Measurements from ENCODE around the gene CCSER2. TPM values are rescaled to one million over a fixed set of nuclear protein-coding genes. Genes with fewer than 3 reads are reported as not detected.
A peak's percentile ranks its signal among the peaks of the same experiment; 100 is the strongest.

CCSER2 gene
- polyA plus RNA-seq, 3 donors, result 7.4 to 23.3 (median 14.3) TPM

DNA sequence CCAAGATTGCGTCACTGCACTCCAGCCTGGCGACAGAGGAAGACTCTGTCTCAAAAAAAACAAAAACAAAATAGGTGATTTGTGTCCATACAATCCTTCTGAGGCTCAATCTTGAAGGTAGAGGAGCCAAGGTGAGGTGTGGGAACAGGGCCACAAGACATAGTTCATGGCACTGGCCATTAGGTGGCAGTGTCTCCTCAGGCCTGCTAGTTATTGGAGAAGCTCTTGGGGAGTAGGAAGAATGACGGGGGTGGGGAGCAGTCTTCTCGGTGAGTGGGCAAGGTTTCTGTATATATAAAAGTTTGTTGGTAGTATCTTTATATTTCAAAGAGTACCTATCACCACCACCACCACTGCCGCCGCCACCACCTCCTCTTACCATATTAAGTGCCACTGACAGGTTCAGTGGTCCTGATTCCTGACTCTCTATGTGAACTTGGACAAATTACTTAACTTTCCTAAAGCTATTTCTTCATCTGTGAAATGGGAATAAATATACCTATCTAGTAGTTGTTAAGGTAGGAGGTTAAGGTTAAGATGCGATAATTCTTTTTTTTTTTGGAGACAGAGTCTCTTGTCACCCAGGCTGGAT lies 24.0 kb downstream of the CCSER2 start:
- Histone ChIP-seq H2AFZ (ENCODE audit: insufficient read depth, low read depth, low read length, poor library complexity, severe bottlenecking) (no peak overlapping the region), H3K9ac (ENCODE audit: insufficient read depth, low read length, poor library complexity, severe bottlenecking) (no peak overlapping the region), H3K79me2 (ENCODE audit: insufficient read depth, low read length) (no peaks in the 10 kb centered on the region), H3K4me3 (replicated peaks in 1 of 3; ENCODE audit: low read depth in 2 of 3, low read length in 3 of 3) (no peak overlapping the region), H3K4me2 (replicated peaks; ENCODE audit: extremely low read depth, low read length, poor library complexity, severe bottlenecking) (no peak overlapping the region), H3K27ac (ENCODE audit: low read depth in 1 of 2, low read length in 2 of 2) (no peak overlapping the region), H4K20me1 (ENCODE audit: insufficient read depth, low read length) (peaks cover 34% of the 10 kb centered on the region), H3K36me3 (replicated peaks in 1 of 2; ENCODE audit: control insufficient read depth in 1 of 2, insufficient read depth in 2 of 2, low read length in 2 of 2) (no peaks in the 10 kb centered on the region), H3K4me1 (ENCODE audit: control insufficient read depth in 1 of 2, insufficient read depth in 2 of 2, low read length in 2 of 2) (no peaks in the 10 kb centered on the region), H3K27me3 (ENCODE audit: control insufficient read depth in 2 of 2, insufficient read depth in 2 of 2, low read length in 2 of 2) (no peaks in the 10 kb centered on the region), H3K9me3 (replicated peaks in 1 of 2; ENCODE audit: control insufficient read depth in 1 of 2, insufficient read depth in 1 of 2, low read length in 2 of 2) (no peaks in the 10 kb centered on the region)
- peak overlapping the region in 1 of 7 donors; percentile 55 for H3K27ac Mint-ChIP-seq
- H3K36me3 Mint-ChIP-seq, result peaks cover 0 to 3% of the 10 kb centered on the region in 2 donors
- H3K4me3 Mint-ChIP-seq, result no peak overlapping the region
- DNase-seq, result peak; percentile 26 to 52 (median 48)
- peaks cover 0 to 2% (median 0%) of the 10 kb centered on the region in 7 donors for H3K9me3 Mint-ChIP-seq
- H3K4me1 Mint-ChIP-seq, result no peaks in the 10 kb centered on the region
- 100% methylated on average over 1 of the region's 7 CpGs for WGBS (ENCODE audit: insufficient coverage)
- peak; percentile 81 for TF ChIP-seq CTCF (IDR thresholded peaks at IDR 0.05)
- peaks cover 0 to 2% (median 0%) of the 10 kb centered on the region in 3 donors for H3K27me3 Mint-ChIP-seq (ENCODE audit: low read depth in 3 of 3)
- intact Hi-C loops (cut with micrococcal nuclease), result no loop called here

DNA sequence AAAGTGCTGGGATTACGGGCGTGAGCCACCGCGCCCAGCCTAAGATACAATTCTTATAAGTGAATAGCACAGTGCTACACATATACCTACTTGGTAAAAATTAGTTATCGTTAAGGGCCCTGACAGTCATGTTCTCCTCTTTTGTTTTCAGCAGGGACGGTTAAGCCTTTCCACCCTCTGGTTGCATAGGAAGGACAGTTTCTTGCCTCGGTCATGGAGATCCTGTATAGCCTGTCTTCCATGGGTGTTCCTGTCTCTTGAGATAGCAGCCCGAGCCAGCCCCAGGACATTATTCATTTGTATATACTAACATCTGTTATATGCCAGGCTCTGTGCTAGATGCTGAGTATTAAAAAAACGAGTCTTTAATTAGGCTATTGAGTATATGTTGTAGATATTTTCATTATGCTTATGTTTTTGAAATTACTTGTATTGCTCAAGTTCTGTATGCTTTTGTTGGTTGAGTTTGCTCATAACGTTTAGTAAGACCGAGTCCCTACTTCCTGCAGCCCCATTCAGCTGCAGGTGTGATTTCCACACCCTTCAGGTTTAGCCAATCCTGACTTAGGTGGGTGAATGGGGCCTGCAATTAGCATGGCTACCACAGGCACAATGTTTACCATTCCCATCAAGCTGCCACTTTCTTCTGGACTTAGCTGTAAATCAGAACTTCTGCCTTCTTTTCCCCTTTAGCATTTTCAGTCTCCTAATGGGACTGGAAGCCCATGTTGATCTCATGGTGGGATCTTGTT lies 24.8 kb downstream of the CCSER2 start:
- Mint-ChIP-seq H3K27ac (no peak overlapping the region), H3K4me1 (no peaks in the 10 kb centered on the region), H3K27me3 (ENCODE audit: low read depth in 3 of 3) (peaks cover 0 to 2% (median 0%) of the 10 kb centered on the region in 3 donors), H3K9me3 (no peaks in the 10 kb centered on the region), H3K36me3 (peaks cover 0 to under 1% of the 10 kb centered on the region in 2 donors), H3K4me3 (no peak overlapping the region)
- H3K4me3 ChIP-seq (replicated peaks in 1 of 3; ENCODE audit: low read depth in 2 of 3, low read length in 3 of 3), result no peak overlapping the region
- no peak for TF ChIP-seq CTCF (IDR thresholded peaks at IDR 0.05)
- no peak overlapping the region for H2AFZ ChIP-seq (ENCODE audit: insufficient read depth, low read depth, low read length, poor library complexity, severe bottlenecking)
- 100% methylated on average over 1 of the region's 11 CpGs for WGBS (ENCODE audit: insufficient coverage)
- H3K9ac ChIP-seq (ENCODE audit: insufficient read depth, low read length, poor library complexity, severe bottlenecking), result no peak overlapping the region
- no peak overlapping the region for H3K27ac ChIP-seq (ENCODE audit: low read depth in 1 of 2, low read length in 2 of 2)
- H3K4me1 ChIP-seq (ENCODE audit: control insufficient read depth in 1 of 2, insufficient read depth in 2 of 2, low read length in 2 of 2), result no peaks in the 10 kb centered on the region
- intact Hi-C loops (cut with micrococcal nuclease), result no loop called here
- no peak overlapping the region for H3K4me2 ChIP-seq (replicated peaks; ENCODE audit: extremely low read depth, low read length, poor library complexity, severe bottlenecking)
- H4K20me1 ChIP-seq (ENCODE audit: insufficient read depth, low read length), result peaks cover 34% of the 10 kb centered on the region
- no peak for DNase-seq
- no peaks in the 10 kb centered on the region for H3K27me3 ChIP-seq (ENCODE audit: control insufficient read depth in 2 of 2, insufficient read depth in 2 of 2, low read length in 2 of 2)
- H3K36me3 ChIP-seq (replicated peaks in 1 of 2; ENCODE audit: control insufficient read depth in 1 of 2, insufficient read depth in 2 of 2, low read length in 2 of 2), result no peaks in the 10 kb centered on the region
- H3K9me3 ChIP-seq (replicated peaks in 1 of 2; ENCODE audit: control insufficient read depth in 1 of 2, insufficient read depth in 1 of 2, low read length in 2 of 2), result no peaks in the 10 kb centered on the region
- no peaks in the 10 kb centered on the region for H3K79me2 ChIP-seq (ENCODE audit: insufficient read depth, low read length)

Data from CD14-positive monocyte (primary cell).